ENCODE results near the gene CHRNA4.
"Not testable (repeated sequence)": the region's sequence is repeated elsewhere in the genome, so short reads cannot be mapped to it uniquely, and the experiment has no call there.

Gene CHRNA4

DNA sequence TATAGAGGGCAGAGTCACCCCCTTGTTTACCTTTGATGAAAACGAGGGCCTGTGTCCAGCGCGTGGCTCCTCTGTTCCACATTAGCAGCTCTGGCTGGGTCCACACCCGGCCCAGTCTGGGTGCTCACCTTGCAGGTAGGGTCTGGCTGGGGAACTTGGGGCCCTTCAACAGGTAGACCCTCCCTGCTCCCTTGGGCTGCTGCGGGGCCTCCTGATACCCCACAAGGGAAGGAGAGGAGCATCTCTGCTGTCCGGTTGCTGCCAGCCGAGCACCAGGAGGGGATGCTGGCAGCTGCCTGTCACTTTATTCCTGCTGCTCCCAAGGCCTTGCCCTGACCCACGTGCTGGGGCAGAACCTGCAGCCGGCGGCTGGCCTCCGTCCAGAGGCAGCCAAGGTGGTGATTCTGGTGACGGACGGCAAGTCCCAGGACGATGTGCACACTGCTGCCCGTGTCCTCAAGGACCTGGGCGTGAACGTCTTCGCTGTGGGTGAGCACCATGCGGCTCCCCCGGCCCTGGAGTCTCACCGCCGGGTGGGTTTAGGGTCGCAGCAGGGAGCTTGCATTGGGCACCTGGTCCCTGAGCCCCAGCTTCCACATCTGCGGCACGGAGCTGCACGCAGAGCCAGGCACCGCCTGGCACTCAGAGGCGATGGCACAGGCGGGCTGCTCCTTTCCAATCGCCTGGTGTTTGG is 52.8 kb downstream of the CHRNA4 start:
- no peak for DNase-seq (ENCODE audit: low spot score)

DNA sequence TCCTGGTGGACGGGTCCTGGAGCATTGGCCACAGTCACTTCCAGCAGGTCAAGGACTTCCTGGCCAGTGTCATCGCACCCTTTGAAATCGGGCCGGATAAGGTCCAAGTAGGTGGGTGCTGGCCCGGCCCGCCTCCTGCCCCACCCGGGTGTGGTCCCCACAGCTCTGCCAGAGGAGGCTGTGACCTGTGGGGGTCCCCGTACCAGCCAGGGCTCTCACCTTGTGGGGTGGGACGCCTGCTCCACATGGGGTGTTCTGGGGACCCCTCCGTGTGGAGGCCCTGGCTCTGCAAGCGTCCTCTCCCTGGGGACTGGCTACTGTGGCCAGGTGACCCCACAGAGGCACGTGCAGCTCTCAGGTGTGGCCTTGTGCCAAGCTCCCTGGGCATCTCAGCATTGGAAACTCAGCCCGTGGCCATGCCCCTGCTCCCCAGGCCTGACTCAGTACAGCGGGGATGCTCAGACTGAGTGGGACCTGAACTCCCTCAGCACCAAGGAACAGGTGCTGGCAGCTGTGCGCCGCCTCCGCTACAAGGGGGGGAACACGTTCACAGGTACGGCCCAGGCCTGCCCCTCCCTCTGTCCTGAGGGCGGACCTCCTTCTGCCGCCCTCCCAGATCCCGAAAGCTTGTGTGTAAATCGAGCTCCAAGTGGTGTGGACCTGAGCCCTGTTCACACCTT is 53.5 kb downstream of the CHRNA4 start:
- no peak for DNase-seq (ENCODE audit: low spot score)

DNA sequence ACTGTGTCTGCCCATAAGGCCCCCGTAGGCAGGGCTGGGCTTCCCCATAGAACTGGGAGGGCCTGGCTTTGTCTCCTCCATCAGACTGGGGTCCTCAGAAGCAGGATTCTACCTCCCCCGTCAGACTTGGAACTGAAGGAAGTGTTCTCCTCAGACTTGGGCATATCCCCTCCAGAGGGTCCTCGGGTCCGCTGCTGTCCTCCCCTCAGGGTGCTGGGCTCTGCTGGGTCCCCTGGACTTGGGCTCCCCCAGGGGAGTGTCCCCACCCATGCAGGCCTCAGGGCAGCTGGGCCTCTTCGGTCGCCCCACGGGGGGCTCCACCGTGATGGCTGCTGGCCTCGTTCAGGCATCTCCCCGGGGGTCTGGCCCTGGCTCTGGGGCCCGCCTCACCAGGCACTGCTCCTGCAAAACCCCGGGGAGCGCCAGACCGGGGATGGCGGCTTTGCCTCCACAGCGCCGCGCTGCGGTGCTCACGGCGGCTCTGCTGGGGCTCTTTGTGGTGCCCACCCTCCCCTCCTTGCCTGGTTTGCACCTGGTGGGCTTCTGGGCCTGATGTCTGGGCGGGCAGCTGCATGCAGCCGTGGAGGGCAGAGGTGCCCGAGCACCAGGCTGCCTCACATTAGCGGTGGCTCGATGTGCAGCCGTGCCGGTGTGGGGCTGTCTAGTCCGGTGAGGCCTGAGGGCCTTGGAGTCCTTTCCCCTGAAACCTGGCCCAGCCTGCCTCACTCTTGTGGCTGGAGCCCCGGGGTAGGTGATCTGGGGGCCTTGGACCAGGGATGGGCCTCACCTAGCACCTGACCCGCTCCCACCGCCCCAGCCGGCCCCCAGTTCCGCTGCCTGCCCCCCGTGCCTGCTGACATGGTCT is 54.2 kb downstream of the CHRNA4 start:
- DNase-seq (ENCODE audit: low spot score), result no peak

DNA sequence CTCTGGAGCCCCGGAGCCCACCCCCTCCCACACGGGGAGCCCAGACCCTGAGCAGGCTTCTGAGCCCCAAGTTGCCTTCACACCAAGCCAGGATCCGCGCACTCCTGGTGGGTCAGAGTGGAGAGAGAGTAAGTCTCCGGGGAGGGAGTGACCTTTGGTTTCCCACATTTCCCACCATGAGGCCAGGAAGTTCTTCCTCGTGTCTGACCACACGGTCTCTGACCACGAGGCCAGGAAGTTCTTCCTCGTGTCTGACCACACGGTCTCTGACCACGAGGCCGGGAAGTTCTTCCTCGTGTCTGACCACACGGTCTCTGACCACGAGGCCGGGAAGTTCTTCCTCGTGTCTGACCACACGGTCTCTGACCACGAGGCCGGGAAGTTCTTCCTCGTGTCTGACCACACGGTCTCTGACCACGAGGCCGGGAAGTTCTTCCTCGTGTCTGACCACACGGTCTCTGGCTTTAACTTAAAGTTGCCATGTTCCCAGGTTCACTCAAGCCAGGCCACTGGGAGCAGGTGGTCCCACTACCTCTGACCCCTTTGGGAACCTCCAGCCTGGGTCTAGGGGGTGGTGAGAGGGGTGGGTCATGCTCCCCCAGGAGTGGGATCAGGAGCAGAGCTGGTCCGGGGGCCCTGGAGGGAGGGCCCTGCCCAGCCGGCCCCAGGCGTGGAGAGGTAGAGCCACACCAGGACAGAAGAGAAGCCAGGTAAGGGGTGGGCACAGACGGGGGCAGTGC is 55.0 kb downstream of the CHRNA4 start:
- DNase-seq (ENCODE audit: low spot score), result not testable (repeated sequence)

DNA sequence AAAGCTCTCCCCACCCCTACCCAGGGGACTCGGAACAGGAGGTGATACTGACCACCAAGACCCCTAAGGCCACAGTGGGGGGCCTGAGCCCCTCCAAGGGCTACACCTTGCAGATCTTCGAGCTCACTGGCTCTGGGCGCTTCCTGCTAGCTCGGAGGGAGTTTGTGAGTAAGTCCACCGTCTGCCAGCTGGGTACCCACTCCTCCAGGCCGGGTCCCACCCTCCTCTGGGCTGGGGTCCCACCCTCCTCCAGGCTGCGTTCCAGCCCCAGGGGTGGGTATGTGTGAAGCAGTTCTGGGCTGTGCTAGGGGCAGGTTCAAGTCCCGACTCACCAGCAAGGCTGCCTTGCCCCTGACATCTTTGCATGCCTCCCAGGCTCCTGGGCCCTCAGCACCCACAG is 55.8 kb downstream of the CHRNA4 start:
- DNase-seq (ENCODE audit: low spot score), result no peak

DNA sequence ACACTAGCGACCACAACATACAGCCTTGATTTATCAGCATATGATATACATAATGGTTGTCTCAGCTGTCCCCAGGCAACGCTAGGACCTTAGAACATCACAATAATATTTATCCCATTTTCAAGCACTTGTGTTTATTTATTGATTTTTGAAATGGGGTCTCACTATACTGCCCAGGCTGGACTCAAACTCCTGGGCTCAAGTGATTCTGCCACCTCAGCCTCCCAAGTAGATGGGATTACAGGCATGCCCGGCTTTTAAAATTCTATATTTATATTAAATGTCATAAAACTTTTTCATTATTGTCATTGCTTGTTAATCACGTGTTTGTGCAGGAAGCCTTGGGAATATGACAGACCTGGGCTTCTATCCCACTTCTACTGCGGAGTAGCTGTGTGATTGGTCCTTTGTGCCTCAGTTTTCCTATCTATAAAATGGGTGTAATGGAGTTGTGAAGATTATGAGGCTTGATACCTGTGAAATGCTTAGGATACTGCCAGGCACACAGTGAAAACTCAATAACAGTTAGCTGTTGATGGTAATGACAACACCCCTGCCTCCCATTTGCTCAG is 58.0 kb downstream of the CHRNA4 start:
- DNase-seq (ENCODE audit: low spot score), result no peak

DNA sequence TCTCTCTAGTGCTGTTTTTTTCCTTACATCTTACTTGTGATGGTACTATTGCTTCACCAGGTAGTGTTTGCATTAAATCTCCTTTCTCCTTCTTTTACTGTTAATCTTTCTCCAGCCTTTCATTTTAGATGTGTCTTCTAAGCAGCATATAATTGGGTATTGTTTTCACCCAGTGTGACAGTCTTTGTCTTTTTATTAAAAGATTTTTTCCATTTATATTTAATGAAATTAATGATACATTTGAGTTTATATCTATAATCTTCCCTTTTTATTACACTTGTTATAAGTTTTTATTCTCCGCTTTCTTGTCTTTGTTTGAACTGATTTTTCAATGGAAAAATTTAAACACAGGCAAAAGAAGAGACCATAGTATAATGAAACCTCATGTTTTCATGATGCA is 59.5 kb downstream of the CHRNA4 start:
- no peak for DNase-seq (ENCODE audit: low spot score)

DNA sequence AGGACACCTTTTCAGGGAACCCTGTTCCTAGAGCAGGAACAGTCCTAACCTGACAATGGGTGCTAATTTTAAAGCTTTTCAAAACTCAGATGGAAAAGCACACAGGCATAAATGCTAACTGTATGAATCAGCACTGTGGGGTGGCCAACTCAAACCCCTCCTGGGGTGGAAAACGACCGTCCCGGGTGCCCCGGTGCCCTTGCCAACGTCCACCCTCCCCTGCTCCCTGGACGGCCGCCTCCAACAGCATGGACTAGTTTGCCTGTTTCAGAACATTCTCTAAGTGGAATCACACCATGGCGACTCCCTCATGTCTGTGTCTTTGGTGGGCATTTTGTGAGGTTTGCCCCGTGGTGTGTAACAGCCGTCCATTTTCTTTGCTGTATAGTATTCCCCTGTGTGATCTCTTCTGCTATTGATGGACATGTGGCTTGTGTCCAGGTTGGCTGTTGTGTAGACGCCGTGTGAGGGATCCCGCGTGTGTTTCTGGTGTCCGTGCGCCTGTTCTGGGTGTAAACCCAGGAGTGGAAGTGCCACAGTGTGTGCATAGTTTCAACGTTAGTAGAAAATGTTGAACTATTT is 62.3 kb downstream of the CHRNA4 start:
- DNase-seq (ENCODE audit: low spot score), result no peak

DNA sequence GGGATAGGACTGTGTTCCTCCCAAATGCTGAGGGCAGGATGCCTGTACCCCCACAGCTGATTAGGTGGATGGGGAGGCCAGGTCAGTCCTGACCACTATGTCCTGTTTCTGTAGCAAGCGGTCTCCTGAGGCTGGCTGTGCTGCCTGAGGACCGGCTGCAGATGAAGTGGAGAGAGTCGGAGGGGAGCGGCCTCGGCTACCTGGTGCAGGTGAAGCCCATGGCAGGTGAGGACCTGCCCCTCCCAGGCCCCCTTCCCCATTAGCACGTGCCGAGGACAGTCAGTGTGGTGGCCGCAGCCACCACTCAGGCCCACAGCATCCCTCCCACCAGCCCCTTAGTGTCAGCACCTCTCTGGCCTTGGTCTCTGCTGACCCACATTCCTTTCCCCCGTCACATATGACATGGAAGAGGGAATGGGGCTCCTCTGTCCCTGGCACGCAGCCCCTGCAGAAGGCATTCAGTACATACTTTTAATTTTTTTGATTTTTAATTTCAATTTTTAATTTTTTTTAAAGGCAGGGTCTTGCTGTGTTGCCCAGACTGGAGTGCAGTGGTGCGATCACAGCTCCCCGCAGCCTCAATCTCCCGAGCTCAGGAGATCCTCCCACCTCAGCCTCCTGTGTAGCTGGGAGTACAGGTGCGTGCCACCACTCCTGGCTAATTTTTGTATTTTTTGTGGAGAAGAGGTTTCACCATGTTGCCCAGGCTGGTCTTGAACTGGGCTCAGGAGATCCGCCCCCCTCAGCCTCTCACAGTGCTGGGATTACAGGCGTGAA is 63.2 kb downstream of the CHRNA4 start:
- DNase-seq (ENCODE audit: low spot score), result no peak

DNA sequence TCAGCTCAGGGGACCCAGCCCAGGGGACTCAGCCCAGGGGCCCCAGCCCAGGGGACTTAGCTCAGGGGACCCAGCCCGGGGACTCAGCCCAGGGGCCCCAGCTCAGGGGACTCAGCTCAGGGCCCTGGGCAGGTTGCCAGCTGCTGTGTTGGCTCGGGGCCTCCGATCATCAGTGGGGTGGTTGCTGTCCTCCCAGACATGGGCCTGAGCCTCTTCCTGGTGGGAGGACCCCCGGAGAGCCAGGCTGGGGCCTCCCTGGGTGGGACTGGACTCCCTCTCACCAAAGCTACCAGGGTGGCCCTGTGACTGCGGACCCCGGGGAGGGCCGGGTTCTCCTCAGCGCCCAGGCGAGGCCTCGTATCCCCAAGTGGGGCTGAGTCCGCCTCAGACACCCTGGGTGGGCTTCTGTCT is 63.8 kb downstream of the CHRNA4 start:
- no peak for DNase-seq (ENCODE audit: low spot score)

DNA sequence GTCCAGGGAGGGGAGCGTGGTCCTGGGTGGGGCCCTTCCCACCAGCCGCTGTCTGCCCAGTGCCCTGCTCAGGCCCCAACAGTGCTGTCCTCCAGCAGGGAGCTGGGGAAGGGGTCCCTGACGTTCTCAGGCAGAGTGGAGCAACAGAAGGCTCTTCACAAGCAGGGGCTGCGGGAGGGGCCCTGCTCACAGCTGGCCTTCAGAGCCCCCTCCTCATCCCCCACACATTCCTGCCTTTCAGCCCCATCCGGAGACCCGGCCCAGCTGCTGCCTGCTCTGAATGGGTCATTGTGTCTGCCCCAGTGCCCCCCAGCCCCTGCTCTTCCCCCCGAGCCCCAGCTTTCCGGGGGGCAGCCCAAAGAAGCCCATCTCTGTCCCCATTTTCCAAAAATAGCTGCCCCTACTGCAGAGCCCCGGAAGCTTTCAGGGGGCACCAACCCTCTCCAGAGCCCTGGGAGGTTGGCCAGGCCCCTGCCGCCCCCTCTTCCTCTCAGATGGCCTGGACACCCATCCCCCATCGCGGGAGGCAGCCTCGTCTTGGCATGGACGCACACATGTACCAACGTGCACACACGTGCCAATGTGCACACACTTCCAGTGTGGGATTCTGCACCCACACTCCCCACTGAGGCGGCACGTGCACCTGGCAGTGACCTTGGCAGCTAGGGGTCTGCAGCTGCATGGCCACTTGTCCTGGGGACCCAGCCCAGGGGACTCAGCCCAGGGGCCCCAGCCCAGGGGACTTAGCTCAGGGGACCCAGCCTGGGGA is 64.4 kb downstream of the CHRNA4 start:
- no peak for DNase-seq (ENCODE audit: low spot score)

DNA sequence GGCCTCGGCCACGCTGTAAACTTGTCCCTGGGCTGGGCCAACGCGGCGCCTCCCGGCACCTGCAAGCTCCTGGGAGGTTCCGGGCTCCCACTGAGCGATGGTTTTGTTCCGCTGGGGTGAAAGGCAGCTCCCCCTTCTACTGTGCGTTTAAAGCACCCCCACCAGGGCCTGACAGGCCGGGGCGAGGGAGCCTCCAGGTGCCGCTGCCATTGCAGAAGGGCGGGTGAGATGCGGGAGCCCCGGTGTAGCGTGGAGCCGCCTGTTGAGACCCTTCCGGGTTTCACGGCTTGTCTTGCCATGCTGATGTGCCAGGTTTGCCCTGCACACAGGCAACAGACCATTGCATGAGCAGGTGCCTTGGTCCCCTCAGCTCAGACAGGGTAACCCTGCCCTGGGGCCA is 65.3 kb downstream of the CHRNA4 start:
- no peak for DNase-seq (ENCODE audit: low spot score)

DNA sequence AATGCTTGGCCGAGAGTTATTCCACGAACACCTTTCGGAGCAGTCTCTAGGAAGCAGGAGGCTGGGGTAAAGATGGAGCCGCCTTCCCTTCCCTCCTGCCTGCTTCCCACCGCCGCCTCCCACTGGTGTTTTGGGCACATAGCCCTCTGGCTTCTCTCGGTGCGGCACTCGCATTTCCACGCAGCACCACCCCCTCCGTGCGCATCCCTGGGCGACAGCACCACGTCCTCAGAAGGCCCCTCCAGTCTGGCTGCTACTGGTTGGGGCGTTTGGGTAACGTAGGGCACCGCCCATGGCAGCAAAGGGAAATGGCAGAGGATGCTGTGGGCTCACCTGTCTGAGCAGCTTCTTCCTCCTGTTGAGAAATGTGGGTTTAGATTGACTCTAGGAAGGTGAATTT is 65.7 kb downstream of the CHRNA4 start:
- DNase-seq (ENCODE audit: low spot score), result no peak

DNA sequence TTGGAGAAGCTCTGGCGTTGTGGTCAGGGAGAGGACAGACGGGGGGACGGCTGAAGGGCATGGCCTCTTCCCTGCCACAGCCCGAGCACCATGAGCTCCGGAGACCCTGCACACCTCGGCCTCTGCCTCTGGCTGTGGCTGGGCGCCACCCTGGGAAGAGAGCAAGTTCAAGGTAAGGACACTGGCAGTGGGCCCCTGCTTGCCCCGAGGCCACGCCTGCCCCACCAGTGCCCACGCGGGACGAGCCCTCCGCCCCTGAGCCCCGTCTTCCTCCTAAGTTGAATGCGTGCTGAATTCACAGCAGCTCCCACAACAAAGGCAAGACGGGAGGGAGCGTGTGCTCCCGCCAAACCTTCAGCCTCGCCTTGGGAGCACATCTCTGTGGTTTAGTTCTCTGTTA is 66.1 kb downstream of the CHRNA4 start:
- no peak for DNase-seq (ENCODE audit: low spot score)

DNA sequence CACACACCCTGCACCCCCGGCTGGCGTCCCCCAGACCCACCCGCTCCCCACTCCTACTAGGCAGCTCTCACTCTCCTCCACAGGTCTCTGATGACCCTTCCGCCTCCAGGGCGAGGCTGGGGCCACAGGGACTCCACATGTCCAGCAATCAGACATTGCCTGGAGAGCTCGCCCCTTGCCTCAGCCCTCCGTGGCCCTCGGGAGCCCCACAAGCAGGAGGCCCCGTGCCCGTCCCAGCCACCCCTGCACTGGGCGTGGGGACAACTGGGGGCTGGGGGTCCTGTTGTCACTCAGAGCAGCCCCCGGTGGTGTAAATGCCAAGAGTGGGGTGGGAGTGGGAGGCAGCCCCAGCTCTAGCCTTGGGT is 66.6 kb downstream of the CHRNA4 start:
- DNase-seq (ENCODE audit: low spot score), result no peak

DNA sequence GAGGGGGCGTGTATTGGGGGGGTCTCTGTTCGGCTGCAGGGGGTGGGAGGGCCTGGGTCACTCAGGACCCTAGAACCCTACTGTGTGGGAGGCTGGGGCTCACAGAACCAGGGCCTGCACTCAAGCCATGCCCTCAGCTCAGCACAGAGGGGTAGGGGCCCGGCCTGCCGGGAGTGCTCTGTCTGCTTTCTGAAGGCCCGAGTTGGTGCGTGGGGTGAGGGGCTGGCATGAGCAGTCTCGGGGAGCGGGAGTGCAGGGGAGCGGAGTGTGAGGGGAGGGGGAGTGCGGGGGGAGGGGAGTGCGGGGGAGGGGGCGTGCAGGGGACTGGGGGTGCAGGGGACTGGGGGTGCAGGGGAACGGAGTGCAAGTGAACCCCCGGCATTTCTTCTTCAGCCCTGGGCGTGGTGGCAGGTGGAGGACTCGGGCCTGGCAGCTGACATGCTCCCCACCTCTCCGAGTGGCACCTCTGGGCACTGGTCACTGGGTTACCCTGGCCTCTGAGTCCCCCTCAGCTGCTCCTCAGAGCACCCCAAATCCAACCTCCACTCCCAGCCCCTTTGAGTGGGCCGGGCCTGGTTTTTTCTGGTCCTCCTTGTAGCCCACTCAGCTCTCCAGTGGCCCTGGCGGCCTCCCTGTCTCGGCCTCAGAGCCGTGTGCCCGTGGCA is 67.1 kb downstream of the CHRNA4 start:
- no peak for DNase-seq (ENCODE audit: low spot score)

DNA sequence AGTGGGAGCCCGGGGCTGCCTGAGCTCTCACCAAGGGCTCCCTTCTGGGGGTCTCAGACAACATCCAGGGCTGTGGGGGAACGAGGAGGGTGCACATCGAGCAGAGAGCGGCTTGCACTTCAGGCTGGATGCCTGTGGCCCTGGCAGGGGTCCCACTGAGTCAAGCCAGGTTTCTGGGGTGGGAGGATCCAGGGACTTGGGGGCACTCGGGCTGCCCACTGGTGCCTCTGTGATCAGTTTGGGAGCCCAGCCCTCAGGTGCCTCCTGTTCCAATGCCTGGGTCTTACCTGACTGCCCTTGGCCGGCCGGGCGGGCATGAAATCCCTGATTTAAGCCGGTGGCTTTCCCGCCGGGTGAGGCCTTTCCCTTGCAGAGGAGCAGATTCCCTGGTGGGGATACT is 67.7 kb downstream of the CHRNA4 start:
- DNase-seq (ENCODE audit: low spot score), result no peak
